Stomach (tissue), 9 donors: ENCODE measurements around the gene ASIC5. TPM values are rescaled to one million over a fixed set of nuclear protein-coding genes. Genes with fewer than 3 reads are reported as not detected.
A peak's percentile ranks its signal among the peaks of the same experiment; 100 is the strongest.

Experiments used
- DNase-seq, 2 donors: peaks; one replicate each; pipeline versions ENCODE4 v3.0.0 to v3.0.0-alpha.2; 2013 to 2019
- H3K27ac ChIP-seq, 5 donors: fragments of 200-600 bp in 4 of 5; sonication (generic) in 4 of 5; one replicate each; pipeline ENCODE4 v1.5.1; 2013 to 2019; ENCODE audit warnings: mild to moderate bottlenecking in 1 of 5, moderate library complexity in 1 of 5
- H3K27me3 ChIP-seq, 3 donors: fragments of 200-600 bp; sonication (generic); one replicate each; pipeline ENCODE4 v1.5.1; 2017 to 2019; ENCODE audit warnings: mixed run types in 1 of 3
- H3K36me3 ChIP-seq, 4 donors: fragments of 200-600 bp; sonication (generic); 1 replicate in 3 of 4; 2 replicates in 1 of 4; pipeline ENCODE4 v1.5.1; 2016 to 2019
- H3K4me1 ChIP-seq, 4 donors: fragments of 200-600 bp; sonication (generic); one replicate each; pipeline ENCODE4 v1.5.1; 2016 to 2019
- H3K4me3 ChIP-seq, 4 donors: fragments of 200-600 bp; sonication (generic) in 3 of 4; one replicate each; pipeline ENCODE4 v1.5.1; 2016 to 2019; ENCODE audit warnings: mild to moderate bottlenecking in 1 of 4
- H3K9me3 ChIP-seq, 4 donors: fragments of 200-600 bp; sonication (generic); one replicate each; pipeline ENCODE4 v1.5.1; 2016 to 2019
- EP300 ChIP-seq: sonication (generic); formaldehyde crosslinking; IDR thresholded peaks from one replicate; pipeline ENCODE4 v1.6.1; 2017; ENCODE audit warnings: antibody characterized with exemption
- POLR2A ChIP-seq, 4 donors: fragments of 450-650 bp; IDR thresholded peaks; one replicate each; pipeline ENCODE4 v1.6.1; 2016; ENCODE audit warnings: antibody characterized with exemption in 4 of 4, control low read depth in 2 of 4, mild to moderate bottlenecking in 1 of 4, moderate library complexity in 1 of 4
- POLR2AphosphoS5 ChIP-seq, 3 donors: sonication (generic); formaldehyde crosslinking; IDR thresholded peaks; one replicate each; pipeline ENCODE4 v1.6.1; 2016; ENCODE audit warnings: antibody characterized with exemption in 3 of 3
- WGBS, 5 donors: extraction: QIAGEN DNeasy Blood & Tissue Kit in 3 of 5; methylation state at CpG; one replicate each; pipeline versions ENCODE4 v1.1.5 to v1.1.7; 2013 to 2018; 5-methylcytosine and 5-hydroxymethylcytosine counted together
- intact Hi-C: fragments of 100-400 bp; cut with DNase I; formaldehyde crosslinking; loops from one replicate; pipeline ENCODE4 v1.15.1; 2023; ENCODE audit warnings: low total_unique reads
- polyA plus RNA-seq, 3 donors: library from polyadenylated mRNA; stranded (reverse); fragments of 200-250 nt; gene quantifications; one replicate each; pipeline ENCODE4 v1.2.3, GENCODE V29; 2013
- total RNA-seq, 5 donors: library from RNA; depleted of rRNA; stranded (reverse); fragments of >200 nt; gene quantifications; one replicate each; pipeline versions ENCODE4 v1.1.0 to v1.2.3, GENCODE V29; 2014 to 2016
- TF ChIP-seq, protein P1 (sequence below), 7 experiments: fragments of 450-650 bp in 4 of 7; fragments of 200-600 bp in 3 of 7; sonication (generic) in 3 of 7; IDR thresholded peaks; one replicate each; pipeline ENCODE4 v1.5.1; 2016 to 2019; ENCODE audit warnings: antibody characterized with exemption in 7 of 7, control low read depth in 2 of 7, mild to moderate bottlenecking in 1 of 7
- donor health status: healthy with polysubstance abuse.
- donor health status: Bipolar disorder and iron deficiency.
- donor health status: healthy.

ASIC5 gene
- total and polyA plus RNA-seq, 8 donors = not detected

DNA sequence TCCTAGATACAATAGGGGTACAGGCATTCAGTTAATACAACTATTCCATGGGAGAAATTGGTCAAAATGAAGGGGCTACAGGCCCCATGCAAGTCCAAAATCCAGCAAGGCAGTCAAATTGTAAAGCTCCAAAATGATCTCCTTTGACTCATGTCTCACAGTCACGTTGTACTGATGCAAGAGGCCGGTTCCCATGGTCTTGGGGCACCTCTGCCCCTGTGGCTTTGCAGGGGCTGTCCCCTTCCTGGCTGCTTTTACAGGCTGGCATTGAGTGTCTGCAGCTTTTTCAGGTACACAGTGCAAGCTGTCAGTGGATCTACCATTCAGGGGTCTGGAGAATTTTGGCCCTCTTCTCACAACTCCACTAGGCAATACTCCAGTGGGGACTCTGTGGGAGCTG, 12.5 kb upstream of the ASIC5 start:
- H3K36me3 ChIP-seq = no peaks in the 10 kb centered on the region
- intact Hi-C loops = no loop called here
- no peak for TF ChIP-seq POLR2A (IDR thresholded peaks at IDR 0.05)
- TF ChIP-seq, protein P1, sequence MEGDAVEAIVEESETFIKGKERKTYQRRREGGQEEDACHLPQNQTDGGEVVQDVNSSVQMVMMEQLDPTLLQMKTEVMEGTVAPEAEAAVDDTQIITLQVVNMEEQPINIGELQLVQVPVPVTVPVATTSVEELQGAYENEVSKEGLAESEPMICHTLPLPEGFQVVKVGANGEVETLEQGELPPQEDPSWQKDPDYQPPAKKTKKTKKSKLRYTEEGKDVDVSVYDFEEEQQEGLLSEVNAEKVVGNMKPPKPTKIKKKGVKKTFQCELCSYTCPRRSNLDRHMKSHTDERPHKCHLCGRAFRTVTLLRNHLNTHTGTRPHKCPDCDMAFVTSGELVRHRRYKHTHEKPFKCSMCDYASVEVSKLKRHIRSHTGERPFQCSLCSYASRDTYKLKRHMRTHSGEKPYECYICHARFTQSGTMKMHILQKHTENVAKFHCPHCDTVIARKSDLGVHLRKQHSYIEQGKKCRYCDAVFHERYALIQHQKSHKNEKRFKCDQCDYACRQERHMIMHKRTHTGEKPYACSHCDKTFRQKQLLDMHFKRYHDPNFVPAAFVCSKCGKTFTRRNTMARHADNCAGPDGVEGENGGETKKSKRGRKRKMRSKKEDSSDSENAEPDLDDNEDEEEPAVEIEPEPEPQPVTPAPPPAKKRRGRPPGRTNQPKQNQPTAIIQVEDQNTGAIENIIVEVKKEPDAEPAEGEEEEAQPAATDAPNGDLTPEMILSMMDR (IDR thresholded peaks at IDR 0.05) = no peak
- TF ChIP-seq EP300 = no peak
- TF ChIP-seq POLR2AphosphoS5 (IDR thresholded peaks at IDR 0.05) = no peak
- H3K27me3 ChIP-seq = no peaks in the 10 kb centered on the region
- H3K9me3 ChIP-seq = peaks cover 0 to 10% (median 4%) of the 10 kb centered on the region in 4 donors
- H3K4me3 ChIP-seq = no peak overlapping the region
- H3K4me1 ChIP-seq = no peaks in the 10 kb centered on the region
- whole genome bisulfite sequencing, 5 donors = 27 to 40% (median 33%) methylated on average over 2 of the region's 2 CpGs
- H3K27ac ChIP-seq = no peak overlapping the region
- DNase-seq = no peak

DNA sequence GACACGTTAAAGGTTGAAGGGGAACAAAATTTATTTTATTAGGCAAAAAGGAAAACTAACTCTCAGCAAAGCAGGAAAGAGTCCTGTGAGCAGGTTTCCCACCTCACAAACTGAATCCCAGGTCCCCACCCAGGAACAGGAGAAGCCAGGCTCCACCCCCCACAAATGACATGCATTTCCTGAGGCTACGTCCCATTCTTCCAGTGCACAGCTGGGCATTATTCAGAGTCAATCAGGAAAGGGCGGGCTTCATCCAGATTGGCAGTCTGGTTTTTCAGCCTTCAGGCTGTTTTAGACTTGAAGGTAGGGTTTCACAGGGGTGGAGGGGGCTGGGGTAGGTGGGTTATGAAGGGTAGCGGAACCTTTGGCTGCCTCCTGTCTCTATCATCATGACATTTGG, 11.9 kb upstream of the ASIC5 start:
- intact Hi-C loops = no loop called here
- Histone ChIP-seq H3K4me1 (no peaks in the 10 kb centered on the region), H3K36me3 (no peaks in the 10 kb centered on the region), H3K27ac (no peak overlapping the region), H3K9me3 (peaks cover 0 to 10% (median 4%) of the 10 kb centered on the region in 4 donors), H3K27me3 (no peaks in the 10 kb centered on the region), H3K4me3 (no peak overlapping the region)
- WGBS, 5 donors = 82 to 93% (median 92%) methylated on average over 4 of the region's 4 CpGs
- TF ChIP-seq POLR2A (IDR thresholded peaks at IDR 0.05) = no peak
- no peak for TF ChIP-seq POLR2AphosphoS5 (IDR thresholded peaks at IDR 0.05)
- no peak for DNase-seq

DNA sequence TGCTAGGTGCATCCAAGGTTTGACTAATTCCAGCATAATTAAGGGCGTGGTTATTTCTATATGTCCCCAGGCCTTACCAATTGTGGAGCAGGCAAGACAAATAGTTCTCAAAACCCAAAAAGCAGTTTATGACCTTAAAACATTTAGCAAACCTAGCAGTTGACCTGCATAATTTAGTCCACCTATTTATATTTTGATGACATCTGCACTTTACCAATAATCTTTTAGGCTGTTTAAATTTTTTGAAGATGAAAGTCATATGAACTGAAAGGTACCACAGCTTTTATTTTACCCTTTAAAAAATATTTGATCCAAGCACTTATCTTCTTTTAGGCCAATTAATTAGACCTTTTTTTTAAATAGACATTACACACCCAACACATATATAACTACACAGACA, 9.8 kb upstream of the ASIC5 start:
- intact Hi-C loops = no loop called here
- no peak for DNase-seq
- WGBS, 5 donors = 67 to 94% (median 82%) methylated on average over 1 of the region's 1 CpG
- no peak for TF ChIP-seq POLR2A (IDR thresholded peaks at IDR 0.05)
- no peak overlapping the region for H3K27ac ChIP-seq
- H3K27me3 ChIP-seq = no peaks in the 10 kb centered on the region
- H3K4me3 ChIP-seq = no peak overlapping the region
- H3K9me3 ChIP-seq = peaks cover 0 to 12% (median 5%) of the 10 kb centered on the region in 4 donors
- H3K36me3 ChIP-seq = no peaks in the 10 kb centered on the region
- no peaks in the 10 kb centered on the region for H3K4me1 ChIP-seq

DNA sequence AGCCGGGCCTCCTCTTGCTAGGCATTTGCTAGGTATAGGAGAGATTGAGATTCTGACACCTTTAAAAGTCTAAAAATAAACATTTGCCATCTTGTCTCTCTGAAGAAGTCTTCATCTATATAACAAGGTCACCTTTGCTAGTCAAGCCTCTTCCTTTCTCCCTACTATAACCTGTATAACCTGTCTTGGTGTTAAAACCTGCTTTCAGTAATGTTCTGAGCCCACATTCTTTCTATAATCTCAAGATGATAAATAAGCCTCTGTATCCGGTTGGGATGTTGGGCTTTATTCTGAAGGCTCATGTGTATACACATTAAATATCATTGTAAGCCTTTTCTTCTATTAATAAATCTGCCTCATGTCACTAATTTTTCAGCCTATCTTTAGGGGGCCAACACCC, 10.2 kb downstream of the ASIC5 start:
- peak in 1 of 2 donors; percentile 18 for DNase-seq
- Histone ChIP-seq H3K36me3 (no peaks in the 10 kb centered on the region), H3K4me3 (no peak overlapping the region), H3K27me3 (no peaks in the 10 kb centered on the region), H3K4me1 (no peaks in the 10 kb centered on the region), H3K9me3 (no peaks in the 10 kb centered on the region), H3K27ac (no peak overlapping the region)
- intact Hi-C loops = no loop called here
- TF ChIP-seq EP300 (no peak), POLR2A (IDR thresholded peaks at IDR 0.05) (no peak), POLR2AphosphoS5 (IDR thresholded peaks at IDR 0.05) (no peak)
- TF ChIP-seq, protein P1 (IDR thresholded peaks at IDR 0.05) = no peak
- 45 to 60% (median 51%) methylated on average over 2 of the region's 2 CpGs for WGBS, 5 donors

DNA sequence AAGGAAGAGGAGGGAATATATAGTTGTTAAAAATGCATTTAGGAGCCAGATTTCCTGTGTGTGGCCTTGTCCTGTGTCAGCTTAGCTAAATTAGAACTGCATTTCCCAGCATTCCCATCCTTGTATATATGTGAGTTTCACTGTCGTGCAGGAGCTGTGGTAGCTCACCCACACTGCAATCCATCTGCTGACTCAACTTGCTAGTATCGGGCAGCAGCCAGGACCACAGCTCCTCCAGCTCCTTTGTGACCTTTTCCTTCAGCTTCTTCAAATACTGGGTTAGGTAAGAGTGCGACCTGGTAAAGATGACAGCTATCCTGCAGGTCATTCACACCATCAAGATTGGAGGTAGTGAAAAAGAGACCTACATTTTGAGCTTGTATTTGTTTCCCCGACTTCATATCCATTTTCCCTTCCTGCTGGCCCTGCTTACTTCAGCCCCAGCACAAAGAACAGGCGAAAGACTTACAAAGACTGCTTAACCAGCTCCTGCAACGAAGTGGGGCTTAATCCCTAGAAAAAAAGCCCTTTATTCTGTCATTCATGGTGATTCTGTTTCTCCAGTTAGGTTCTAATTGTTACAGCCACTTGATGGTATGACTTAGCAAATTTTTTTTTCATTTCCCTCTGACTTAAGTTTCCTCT, 11.4 kb downstream of the ASIC5 start:
- 62 to 81% (median 78%) methylated on average over 6 of the region's 6 CpGs for WGBS, 5 donors
- intact Hi-C loops = no loop called here

More for the DNA sequence above, 11.4 kb downstream of the ASIC5 start:
- no peak for TF ChIP-seq POLR2AphosphoS5 (IDR thresholded peaks at IDR 0.05)
- no peak for TF ChIP-seq EP300
- TF ChIP-seq, protein P1 (IDR thresholded peaks at IDR 0.05) = no peak
- no peak for TF ChIP-seq POLR2A (IDR thresholded peaks at IDR 0.05)
- Histone ChIP-seq H3K36me3 (no peaks in the 10 kb centered on the region), H3K27ac (no peak overlapping the region), H3K4me1 (no peaks in the 10 kb centered on the region), H3K27me3 (no peaks in the 10 kb centered on the region), H3K9me3 (no peaks in the 10 kb centered on the region), H3K4me3 (no peak overlapping the region)
- DNase-seq = peak in 1 of 2 donors; percentile 12
